NCI-H1105 treated with DMSO at 0.1 percent for 48 hours (cell line): Measurements from ENCODE around the gene CCDC87.
A peak's percentile ranks its signal among the peaks of the same experiment; 100 is the strongest.

Experiments used
- DNase-seq: peaks from one replicate; lab custom pipeline; 2025; lab: John Stamatoyannopoulos, UW

The CCDC87 gene

GRCh38 chr11:66579017-66579606 is 13.8 kb downstream of the CCDC87 start:
- no peak for DNase-seq

GRCh38 chr11:66570850-66571180 is 22.0 kb downstream of the CCDC87 start:
- DNase-seq: no peak

- DNase-seq: no peak
Measured at GRCh38 chr11:66570079-66570849, 22.6 kb downstream of the CCDC87 start.

GRCh38 chr11:66569076-66569475 is 23.8 kb downstream of the CCDC87 start:
- DNase-seq: no peak

GRCh38 chr11:66568124-66568916 is 24.5 kb downstream of the CCDC87 start, which contains the start of gene CTSF:
Gene CTSF (minus strand): TSS chr11:66568606. CDS start chr11:66568486, 120 bp downstream.
- peak; percentile 72 for DNase-seq

GRCh38 chr11:66567787-66568123 is 25.1 kb downstream of the CCDC87 start:
- DNase-seq: no peak

- DNase-seq: no peak
Measured at GRCh38 chr11:66566221-66566620, 26.6 kb downstream of the CCDC87 start.

- DNase-seq: no peak
Measured at GRCh38 chr11:66564984-66565383, 27.9 kb downstream of the CCDC87 start.

- DNase-seq: no peak
Measured at GRCh38 chr11:66564538-66564937, 28.3 kb downstream of the CCDC87 start.

GRCh38 chr11:66563832-66564231 is 29.0 kb downstream of the CCDC87 start:
- no peak for DNase-seq

- DNase-seq: no peak
Measured at GRCh38 chr11:66562907-66563583, 29.8 kb downstream of the CCDC87 start.

- DNase-seq: no peak
Measured at GRCh38 chr11:66562275-66562674, 30.6 kb downstream of the CCDC87 start.

- DNase-seq: no peak
Measured at GRCh38 chr11:66561975-66562248, 31.0 kb downstream of the CCDC87 start.

- DNase-seq: no peak
Measured at GRCh38 chr11:66561178-66561974, 31.5 kb downstream of the CCDC87 start.

- no peak for DNase-seq
Measured at GRCh38 chr11:66559866-66560676, 32.8 kb downstream of the CCDC87 start.

- no peak for DNase-seq
Measured at GRCh38 chr11:66559142-66559865, 33.6 kb downstream of the CCDC87 start.

- DNase-seq: no peak
Measured at GRCh38 chr11:66557733-66558326, 35.0 kb downstream of the CCDC87 start.

GRCh38 chr11:66556086-66556485 is 36.8 kb downstream of the CCDC87 start:
- peak; percentile 14 for DNase-seq

- DNase-seq: no peak
Measured at GRCh38 chr11:66555416-66555815, 37.4 kb downstream of the CCDC87 start.

- DNase-seq: no peak
Measured at GRCh38 chr11:66554602-66555001, 38.3 kb downstream of the CCDC87 start.
